OCI-LY3 (cell line): ENCODE measurements around the gene NCOR2.

ENCODE experiments used
- H2AFZ ChIP-seq: fragments of 200-600, 300-600 bp; shearing (Covaris generic); 2 replicates; pipeline ENCODE4 v1.6.0; 2014; ENCODE audit warnings: antibody characterized with exemption, low read depth, low read length
- H3K27ac ChIP-seq: fragments of 200-600, 300-600 bp; sonication (generic); 2 replicates; pipeline ENCODE4 v1.5.1; 2014; ENCODE audit warnings: mild to moderate bottlenecking, low read length, moderate library complexity, mixed read lengths
- H3K27me3 ChIP-seq: fragments of 200-600, 300-600 bp; sonication (generic); 2 replicates; pipeline ENCODE4 v1.6.1; 2014; ENCODE audit warnings: low read depth, low read length, mixed read lengths
- H3K36me3 ChIP-seq: fragments of 200-600, 300-600 bp; sonication (generic); replicated peaks from 2 replicates; pipeline ENCODE3; 2014; ENCODE audit warnings: low read depth, low read length, mixed read lengths
- H3K4me1 ChIP-seq: fragments of 300-600, 200-600 bp; sonication (generic); 2 replicates; pipeline ENCODE4 v1.6.1; 2014; ENCODE audit warnings: low read length, mixed read lengths
- H3K4me2 ChIP-seq: fragments of 200-600, 300-600 bp; sonication (generic); 2 replicates; pipeline ENCODE4 v1.6.1; 2014; ENCODE audit warnings: low read length, mixed read lengths
- H3K4me3 ChIP-seq: fragments of 300-600, 200-600 bp; sonication (generic); 2 replicates; pipeline ENCODE4 v1.5.1; 2014; ENCODE audit warnings: antibody characterized with exemption, mild to moderate bottlenecking, low read length, moderate library complexity
- H3K79me2 ChIP-seq: fragments of 300-600, 200-600 bp; shearing (Covaris generic); 2 replicates; pipeline ENCODE4 v1.6.1; 2014; ENCODE audit warnings: mild to moderate bottlenecking, low read length, mixed read lengths
- H3K9ac ChIP-seq: fragments of 300-600, 200-600 bp; shearing (Covaris generic); 2 replicates; pipeline ENCODE4 v1.6.0; 2014; ENCODE audit warnings: mild to moderate bottlenecking, low read length, moderate library complexity
- H3K9me3 ChIP-seq: fragments of 200-600, 300-600 bp; shearing (Covaris generic); 2 replicates; pipeline ENCODE4 v1.6.1; 2014; ENCODE audit warnings: low read length, mixed read lengths; ENCODE audit not compliant: insufficient read depth
- H4K20me1 ChIP-seq: fragments of 200-600, 300-600 bp; sonication (generic); 2 replicates; pipeline ENCODE4 v1.6.1; 2016; ENCODE audit warnings: low read length, mixed read lengths; ENCODE audit not compliant: insufficient read depth
- EZH2phosphoT487 ChIP-seq: fragments of 200-600 bp; shearing (Covaris generic); IDR thresholded peaks from 2 replicates; pipeline ENCODE4 v1.6.1; 2018; ENCODE audit warnings: antibody characterized with exemption, mixed run types, low read depth
- TF ChIP-seq, protein P1 (sequence below): fragments of 200-600, 300-600 bp; sonication (generic); IDR thresholded peaks from 2 replicates; pipeline ENCODE4 v1.5.1; 2014; ENCODE audit warnings: antibody characterized with exemption, low read length, low read depth

The NCOR2 gene

GRCh38 chr12:124530637-124531263 is 36.7 kb downstream of the NCOR2 start:
- Histone ChIP-seq H4K20me1 (peaks cover 87% of the 10 kb centered on the region), H3K4me1 (no peaks in the 10 kb centered on the region), H3K36me3 (peaks cover 8% of the 10 kb centered on the region), H3K79me2 (peaks cover 72% of the 10 kb centered on the region), H3K4me3 (no peak overlapping the region), H3K9ac (no peak overlapping the region), H2AFZ (no peak overlapping the region), H3K27me3 (no peaks in the 10 kb centered on the region), H3K27ac (no peak overlapping the region), H3K9me3 (no peaks in the 10 kb centered on the region), H3K4me2 (no peak overlapping the region)
- TF ChIP-seq, protein P1, sequence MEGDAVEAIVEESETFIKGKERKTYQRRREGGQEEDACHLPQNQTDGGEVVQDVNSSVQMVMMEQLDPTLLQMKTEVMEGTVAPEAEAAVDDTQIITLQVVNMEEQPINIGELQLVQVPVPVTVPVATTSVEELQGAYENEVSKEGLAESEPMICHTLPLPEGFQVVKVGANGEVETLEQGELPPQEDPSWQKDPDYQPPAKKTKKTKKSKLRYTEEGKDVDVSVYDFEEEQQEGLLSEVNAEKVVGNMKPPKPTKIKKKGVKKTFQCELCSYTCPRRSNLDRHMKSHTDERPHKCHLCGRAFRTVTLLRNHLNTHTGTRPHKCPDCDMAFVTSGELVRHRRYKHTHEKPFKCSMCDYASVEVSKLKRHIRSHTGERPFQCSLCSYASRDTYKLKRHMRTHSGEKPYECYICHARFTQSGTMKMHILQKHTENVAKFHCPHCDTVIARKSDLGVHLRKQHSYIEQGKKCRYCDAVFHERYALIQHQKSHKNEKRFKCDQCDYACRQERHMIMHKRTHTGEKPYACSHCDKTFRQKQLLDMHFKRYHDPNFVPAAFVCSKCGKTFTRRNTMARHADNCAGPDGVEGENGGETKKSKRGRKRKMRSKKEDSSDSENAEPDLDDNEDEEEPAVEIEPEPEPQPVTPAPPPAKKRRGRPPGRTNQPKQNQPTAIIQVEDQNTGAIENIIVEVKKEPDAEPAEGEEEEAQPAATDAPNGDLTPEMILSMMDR = no peak
- TF ChIP-seq EZH2phosphoT487 = no peak

GRCh38 chr12:124529565-124530276 is 37.7 kb downstream of the NCOR2 start:
- H3K79me2 ChIP-seq = peaks cover 69% of the 10 kb centered on the region
- no peak overlapping the region for H3K27ac ChIP-seq
- H3K36me3 ChIP-seq = peaks cover 4% of the 10 kb centered on the region
- H2AFZ ChIP-seq = no peak overlapping the region
- peaks cover 87% of the 10 kb centered on the region for H4K20me1 ChIP-seq
- no peak overlapping the region for H3K4me3 ChIP-seq
- H3K9ac ChIP-seq = no peak overlapping the region
- TF ChIP-seq, protein P1 = no peak
- TF ChIP-seq EZH2phosphoT487 = no peak
- no peaks in the 10 kb centered on the region for H3K9me3 ChIP-seq
- H3K27me3 ChIP-seq = no peaks in the 10 kb centered on the region
- no peaks in the 10 kb centered on the region for H3K4me1 ChIP-seq
- H3K4me2 ChIP-seq = no peak overlapping the region

DNA sequence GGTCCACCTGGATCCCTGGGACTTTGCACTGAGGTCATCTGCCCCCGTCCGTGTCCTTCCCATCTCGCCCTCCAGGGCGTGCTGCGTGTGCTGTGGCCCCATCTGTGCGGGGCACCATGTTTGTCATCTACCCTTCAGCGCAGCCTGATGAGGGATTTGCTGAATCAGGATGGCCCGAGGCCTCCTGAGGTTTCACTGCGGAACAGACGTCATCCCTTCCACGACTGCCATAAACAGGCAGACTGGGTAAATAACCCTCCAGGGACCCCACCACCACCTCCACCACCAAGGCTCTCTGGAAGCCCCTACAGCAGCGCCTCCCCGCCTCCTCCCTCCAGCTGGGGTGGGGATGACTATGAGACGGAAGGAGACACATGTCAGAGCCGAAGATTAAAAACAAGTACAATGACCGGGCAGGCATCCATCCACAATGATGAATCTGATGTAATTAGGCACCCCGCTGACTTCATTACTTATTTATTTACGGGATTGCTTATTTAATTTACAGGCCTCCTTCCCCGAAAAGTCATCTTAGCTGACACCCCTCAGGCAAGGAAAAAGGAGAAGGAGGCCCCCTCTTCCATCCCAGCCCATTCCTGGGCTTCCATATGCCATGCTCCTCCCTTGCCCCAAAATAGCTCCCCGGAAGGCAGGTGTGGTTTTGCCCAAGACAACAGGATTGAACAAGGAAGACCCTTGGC is 39.4 kb downstream of the NCOR2 start:
- H3K9ac ChIP-seq = no peak overlapping the region
- peaks cover 87% of the 10 kb centered on the region for H4K20me1 ChIP-seq
- no peaks in the 10 kb centered on the region for H3K4me1 ChIP-seq
- H3K4me2 ChIP-seq = no peak overlapping the region
- H3K27me3 ChIP-seq = no peaks in the 10 kb centered on the region
- no peaks in the 10 kb centered on the region for H3K9me3 ChIP-seq
- peaks cover 67% of the 10 kb centered on the region for H3K79me2 ChIP-seq
- H3K4me3 ChIP-seq = no peak overlapping the region
- H3K36me3 ChIP-seq = no peaks in the 10 kb centered on the region
- TF ChIP-seq EZH2phosphoT487 = no peak
- TF ChIP-seq, protein P1 = no peak
- no peak overlapping the region for H3K27ac ChIP-seq
- H2AFZ ChIP-seq = no peak overlapping the region
